Keratinocyte (primary cell): ENCODE results near the gene RPA1. TPM values are rescaled to one million over a fixed set of nuclear protein-coding genes. Genes with fewer than 3 reads are reported as not detected.

Experiments
- DNase-seq: peaks from one replicate; pipeline ENCODE4 v3.0.0-alpha.2; 2011; ENCODE audit warnings: low read depth, missing footprints, low spot score
- FAIRE-seq: peaks from 2 replicates; lab custom pipeline; 2011; peaks lifted over from hg19 to GRCh38; lab: Jason Lieb, UNC
- H2AFZ ChIP-seq: 2 replicates; pipeline ENCODE4 v1.6.0; 2012; ENCODE audit warnings: low read length, control low read depth, inconsistent platforms; ENCODE audit not compliant: control insufficient read depth
- H3K27ac ChIP-seq: 2 replicates; pipeline ENCODE4 v1.5.1; 2011; ENCODE audit warnings: low read length; ENCODE audit not compliant: control insufficient read depth, insufficient read depth
- H3K27me3 ChIP-seq: 3 replicates; pipeline ENCODE4 v1.6.0; 2011; ENCODE audit warnings: low read length; ENCODE audit not compliant: control insufficient read depth, insufficient read depth; ENCODE audit errors: extremely low read depth
- H3K36me3 ChIP-seq, 2 experiments: 2 replicates in 1 of 2; 3 replicates in 1 of 2; pipeline ENCODE4 v1.5.1; 2011; ENCODE audit warnings: low read length in 2 of 2, mild to moderate bottlenecking in 1 of 2; ENCODE audit not compliant: control insufficient read depth in 2 of 2, insufficient read depth in 2 of 2; ENCODE audit errors: extremely low read depth in 1 of 2
- H3K4me1 ChIP-seq: 3 replicates; pipeline ENCODE4 v1.5.1; 2011; ENCODE audit warnings: low read length; ENCODE audit not compliant: control insufficient read depth, insufficient read depth; ENCODE audit errors: extremely low read depth
- H3K4me2 ChIP-seq: 3 replicates; pipeline ENCODE4 v1.6.0; 2011; ENCODE audit warnings: low read depth, low read length; ENCODE audit not compliant: control insufficient read depth, insufficient read depth; ENCODE audit errors: extremely low read depth
- H3K4me3 ChIP-seq, 3 experiments: fragments of 200-600 bp in 1 of 3; sonication (generic) in 1 of 3; 2 replicates in 2 of 3; 3 replicates in 1 of 3; pipeline ENCODE4 v1.5.1; 2011 to 2016; ENCODE audit warnings: low read length in 3 of 3, mild to moderate bottlenecking in 3 of 3, control low read depth in 2 of 3, inconsistent platforms in 1 of 3, low read depth in 1 of 3, mixed read lengths in 1 of 3, mixed run types in 1 of 3, moderate library complexity in 1 of 3; ENCODE audit not compliant: control insufficient read depth in 2 of 3, insufficient read depth in 2 of 3; ENCODE audit errors: extremely low read depth in 1 of 3
- H3K79me2 ChIP-seq: 2 replicates; pipeline ENCODE4 v1.6.0; 2012; ENCODE audit warnings: low read length; ENCODE audit not compliant: control insufficient read depth, insufficient read depth
- H3K9ac ChIP-seq: 3 replicates; pipeline ENCODE4 v1.6.0; 2011; ENCODE audit warnings: low read length; ENCODE audit not compliant: control insufficient read depth, insufficient read depth; ENCODE audit errors: extremely low read depth
- H3K9me1 ChIP-seq: 3 replicates; pipeline ENCODE4 v1.6.0; 2011; ENCODE audit warnings: low read length; ENCODE audit not compliant: control insufficient read depth, insufficient read depth; ENCODE audit errors: extremely low read depth
- H3K9me3 ChIP-seq: 2 replicates; pipeline ENCODE4 v1.5.1; 2012; ENCODE audit warnings: low read depth, low read length; ENCODE audit not compliant: control insufficient read depth
- H4K20me1 ChIP-seq: 3 replicates; pipeline ENCODE4 v1.6.0; 2011; ENCODE audit warnings: low read length; ENCODE audit not compliant: control insufficient read depth, insufficient read depth; ENCODE audit errors: extremely low read depth
- CTCF ChIP-seq, 3 experiments: IDR thresholded peaks in 1 of 3; conservative IDR thresholded peaks in 1 of 3; optimal IDR thresholded peaks in 1 of 3; 2 replicates in 2 of 3; 3 replicates in 1 of 3; pipeline versions ENCODE3 to v1.5.1; 2011; ENCODE audit warnings: low read length in 3 of 3, mild to moderate bottlenecking in 3 of 3, moderate library complexity in 2 of 3, control low read depth in 1 of 3, inconsistent platforms in 1 of 3; ENCODE audit not compliant: insufficient read depth in 2 of 3; ENCODE audit errors: extremely low read depth in 1 of 3
- EZH2 ChIP-seq: IDR thresholded peaks from one replicate; pipeline ENCODE4 v1.6.1; 2012; ENCODE audit warnings: inconsistent platforms, mild to moderate bottlenecking, low read length, moderate library complexity
- dilution Hi-C: fragments of 300-500 bp; cut with MboI; formaldehyde crosslinking; loops from one replicate; pipeline ENCODE4 v1.7.0; 2020; ENCODE audit warnings: low sequenced_read_pairs; ENCODE audit not compliant: extremely low pct_ligation_motif_present
- polyA plus RNA-seq, 5 experiments: library from polyadenylated mRNA; depleted of rRNA in 3 of 5; stranded (reverse) in 3 of 5; stranded (forward) in 1 of 5; unstranded in 1 of 5; fragments of >200 nt; gene quantifications; 1 replicate in 1 of 5; 2 replicates in 3 of 5; 3 replicates in 1 of 5; pipeline versions ENCODE4 v1.2.1 to v1.2.3, GENCODE V29; 2011 to 2012; ENCODE audit warnings: missing spikeins in 2 of 5, low read depth in 1 of 5, low replicate concordance in 1 of 5

Gene RPA1
- polyA plus RNA-seq, 1 donor (not counting 4 experiments of a cell fraction or from before 2014, with no cell fraction given): 74.9 TPM

- no peak for TF ChIP-seq EZH2
- no peak for TF ChIP-seq CTCF (optimal IDR thresholded peaks at IDR 0.05 in 1 of 3, IDR thresholded peaks at IDR 0.05 in 1 of 3, conservative IDR thresholded peaks at IDR 0.05 in 1 of 3; ENCODE audit: extremely low read depth in 1 of 3, insufficient read depth in 2 of 3, low read length in 3 of 3)
- DNase-seq (no peak), FAIRE-seq (no peak)
- peaks cover 4 to 7% of the 10 kb centered on the region in 2 experiments for H3K36me3 ChIP-seq
- no peak overlapping the region for H2AFZ ChIP-seq
- no peak overlapping the region for H3K4me3 ChIP-seq
- no peaks in the 10 kb centered on the region for H3K27me3 ChIP-seq
- H3K9ac ChIP-seq: no peak overlapping the region
- H3K9me3 ChIP-seq: no peaks in the 10 kb centered on the region
- H3K4me2 ChIP-seq: no peak overlapping the region
- H3K79me2 ChIP-seq: peaks cover 2% of the 10 kb centered on the region
- no peaks in the 10 kb centered on the region for H3K9me1 ChIP-seq
- H3K4me1 ChIP-seq: no peaks in the 10 kb centered on the region
- H3K27ac ChIP-seq: no peak overlapping the region
- dilution Hi-C loops: no loop called here
- no peaks in the 10 kb centered on the region for H4K20me1 ChIP-seq
Observed at GRCh38 chr17:1810450-1811103, 19.2 kb upstream of the RPA1 start.

- no peaks in the 10 kb centered on the region for H3K9me1 ChIP-seq
- no peak for DNase-seq
- H3K36me3 ChIP-seq: peaks cover 4 to 7% of the 10 kb centered on the region in 2 experiments
- H3K9me3 ChIP-seq: no peaks in the 10 kb centered on the region
- peaks cover 2% of the 10 kb centered on the region for H3K79me2 ChIP-seq
- H4K20me1 ChIP-seq: no peaks in the 10 kb centered on the region
- H2AFZ ChIP-seq: no peak overlapping the region
- H3K4me2 ChIP-seq: no peak overlapping the region
- no peak overlapping the region for H3K9ac ChIP-seq
- dilution Hi-C loops: no loop called here
- TF ChIP-seq CTCF (optimal IDR thresholded peaks at IDR 0.05 in 1 of 3, IDR thresholded peaks at IDR 0.05 in 1 of 3, conservative IDR thresholded peaks at IDR 0.05 in 1 of 3; ENCODE audit: extremely low read depth in 1 of 3, insufficient read depth in 2 of 3, low read length in 3 of 3) (no peak), EZH2 (no peak)
- H3K27me3 ChIP-seq: no peaks in the 10 kb centered on the region
- H3K4me3 ChIP-seq: no peak overlapping the region
- no peak for FAIRE-seq
- no peaks in the 10 kb centered on the region for H3K4me1 ChIP-seq
- H3K27ac ChIP-seq: no peak overlapping the region
Observed at GRCh38 chr17:1813088-1813487, 16.7 kb upstream of the RPA1 start.
